K562 (cell line): ENCODE data around the gene CPLANE2. TPM values are rescaled to one million over a fixed set of nuclear protein-coding genes. Genes with fewer than 3 reads are reported as not detected.

Experiments used
- CBX1 ChIP-seq: sonication (generic); IDR thresholded peaks from 2 replicates; pipeline ENCODE4 v1.6.1; 2016; ENCODE audit warnings: antibody characterized with exemption, low read depth, mild to moderate bottlenecking
- HNRNPL ChIP-seq: fragments of 200-400 bp; formaldehyde crosslinking; IDR thresholded peaks from 2 replicates; pipeline ENCODE4 v1.6.1; 2017; ENCODE audit warnings: low read depth, mild to moderate bottlenecking, low read length
- KLF6 ChIP-seq: fragments of 250-450 bp; sonication (Bioruptor Pico); IDR thresholded peaks from 2 replicates; pipeline ENCODE4 v1.4.0; 2020; ENCODE audit warnings: mild to moderate bottlenecking, moderate library complexity, borderline replicate concordance
- MCM7 ChIP-seq, 2 experiments: fragments of 450-650 bp; IDR thresholded peaks; 2 replicates each; pipeline ENCODE4 v1.6.1; 2016 to 2018
- MEF2D ChIP-seq: conservative IDR thresholded peaks from 2 replicates; pipeline ENCODE4 v1.6.1; 2016; ENCODE audit warnings: low read depth, missing genetic modification characterization, missing compliant biosample characterization
- NCOA4 ChIP-seq: fragments of 450-650 bp; IDR thresholded peaks from 2 replicates; pipeline ENCODE4 v1.6.1; 2018; ENCODE audit warnings: mild to moderate bottlenecking; ENCODE audit not compliant: partially characterized antibody
- POLR2H ChIP-seq: IDR thresholded peaks from 2 replicates; pipeline ENCODE4 v1.6.1; 2016; ENCODE audit warnings: missing genetic modification characterization, low read depth, mild to moderate bottlenecking, control low read depth, missing compliant biosample characterization, moderate library complexity
- PPARD ChIP-seq: fragments of 250-450 bp; sonication (Bioruptor Pico); IDR thresholded peaks from 2 replicates; pipeline ENCODE4 v1.8.0; 2022; ENCODE audit warnings: inconsistent platforms, mild to moderate bottlenecking, moderate library complexity
- polyA plus RNA-seq, 8 experiments: library from polyadenylated mRNA; depleted of rRNA in 4 of 8; stranded (reverse) in 5 of 8; unstranded in 3 of 8; fragments of >200 nt; fragmentation: Nextera tagmentation in 2 of 8; fragmentation: Illumina TruSeq in 1 of 8; extraction: Ambion mirVana in 2 of 8; extraction: Trizol in 1 of 8; gene quantifications; 2 replicates each; pipeline versions ENCODE4 v1.2.1 to v1.2.3, GENCODE V29; 2011 to 2014; ENCODE audit warnings: inconsistent platforms in 1 of 8, missing spikeins in 1 of 8
- total RNA-seq, 7 experiments: library from RNA; depleted of rRNA in 6 of 7; stranded (reverse); fragments of >200 nt in 6 of 7; fragmentation: Illumina TruSeq in 2 of 7; extraction: Trizol in 2 of 7; gene quantifications; 2 replicates each; pipeline versions ENCODE4 v1.2.1 to v1.2.3, GENCODE V29; 2011 to 2021; ENCODE audit warnings: low replicate concordance in 1 of 7
- TF ChIP-seq, protein P1 (sequence below): sonication (generic); formaldehyde crosslinking; IDR thresholded peaks from 2 replicates; pipeline ENCODE4 v1.8.1; 2023; ENCODE audit warnings: missing genetic modification reagents, mild to moderate bottlenecking, borderline replicate concordance
- TF ChIP-seq, protein P2 (sequence below): fragments of 450-650 bp; conservative IDR thresholded peaks from 2 replicates; pipeline ENCODE4 v1.6.1; 2016; ENCODE audit warnings: missing genetic modification characterization, low read depth, mild to moderate bottlenecking, missing compliant biosample characterization, moderate library complexity
- TF ChIP-seq, protein P3 (sequence below): sonication (generic); formaldehyde crosslinking; IDR thresholded peaks from 2 replicates; pipeline ENCODE4 v1.8.0; 2022; ENCODE audit warnings: mild to moderate bottlenecking, missing genetic modification reagents

CPLANE2 gene
- total and polyA plus RNA-seq, 9 of the 15 experiments (the other 6 are each of a cell fraction or from before 2014, with no cell fraction given): 0.17 to 20.9 (median 8.1) TPM

DNA sequence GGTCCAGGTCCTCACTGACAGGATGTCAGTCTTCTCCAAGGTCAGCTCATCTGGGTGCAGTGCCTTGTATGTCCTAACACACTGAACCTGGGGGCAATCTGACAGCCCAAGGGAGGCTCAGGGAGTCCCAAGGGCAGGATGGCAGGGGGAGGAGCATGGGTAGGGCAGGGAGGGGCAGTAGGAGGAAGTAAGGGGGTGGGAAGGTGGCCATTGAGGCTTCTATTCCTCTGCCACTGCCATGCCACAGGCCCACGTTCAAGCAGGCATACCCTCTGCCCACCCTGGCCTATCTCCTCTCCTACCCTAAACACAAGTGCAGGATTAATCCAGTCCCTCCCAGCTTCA, 37.9 kb downstream of the CPLANE2 start (continued):
- TF ChIP-seq, protein P1, sequence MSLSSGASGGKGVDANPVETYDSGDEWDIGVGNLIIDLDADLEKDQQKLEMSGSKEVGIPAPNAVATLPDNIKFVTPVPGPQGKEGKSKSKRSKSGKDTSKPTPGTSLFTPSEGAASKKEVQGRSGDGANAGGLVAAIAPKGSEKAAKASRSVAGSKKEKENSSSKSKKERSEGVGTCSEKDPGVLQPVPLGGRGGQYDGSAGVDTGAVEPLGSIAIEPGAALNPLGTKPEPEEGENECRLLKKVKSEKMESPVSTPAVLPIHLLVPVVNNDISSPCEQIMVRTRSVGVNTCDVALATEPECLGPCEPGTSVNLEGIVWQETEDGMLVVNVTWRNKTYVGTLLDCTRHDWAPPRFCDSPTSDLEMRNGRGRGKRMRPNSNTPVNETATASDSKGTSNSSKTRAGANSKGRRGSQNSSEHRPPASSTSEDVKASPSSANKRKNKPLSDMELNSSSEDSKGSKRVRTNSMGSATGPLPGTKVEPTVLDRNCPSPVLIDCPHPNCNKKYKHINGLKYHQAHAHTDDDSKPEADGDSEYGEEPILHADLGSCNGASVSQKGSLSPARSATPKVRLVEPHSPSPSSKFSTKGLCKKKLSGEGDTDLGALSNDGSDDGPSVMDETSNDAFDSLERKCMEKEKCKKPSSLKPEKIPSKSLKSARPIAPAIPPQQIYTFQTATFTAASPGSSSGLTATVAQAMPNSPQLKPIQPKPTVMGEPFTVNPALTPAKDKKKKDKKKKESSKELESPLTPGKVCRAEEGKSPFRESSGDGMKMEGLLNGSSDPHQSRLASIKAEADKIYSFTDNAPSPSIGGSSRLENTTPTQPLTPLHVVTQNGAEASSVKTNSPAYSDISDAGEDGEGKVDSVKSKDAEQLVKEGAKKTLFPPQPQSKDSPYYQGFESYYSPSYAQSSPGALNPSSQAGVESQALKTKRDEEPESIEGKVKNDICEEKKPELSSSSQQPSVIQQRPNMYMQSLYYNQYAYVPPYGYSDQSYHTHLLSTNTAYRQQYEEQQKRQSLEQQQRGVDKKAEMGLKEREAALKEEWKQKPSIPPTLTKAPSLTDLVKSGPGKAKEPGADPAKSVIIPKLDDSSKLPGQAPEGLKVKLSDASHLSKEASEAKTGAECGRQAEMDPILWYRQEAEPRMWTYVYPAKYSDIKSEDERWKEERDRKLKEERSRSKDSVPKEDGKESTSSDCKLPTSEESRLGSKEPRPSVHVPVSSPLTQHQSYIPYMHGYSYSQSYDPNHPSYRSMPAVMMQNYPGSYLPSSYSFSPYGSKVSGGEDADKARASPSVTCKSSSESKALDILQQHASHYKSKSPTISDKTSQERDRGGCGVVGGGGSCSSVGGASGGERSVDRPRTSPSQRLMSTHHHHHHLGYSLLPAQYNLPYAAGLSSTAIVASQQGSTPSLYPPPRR (CRISPR knock-in tag): no peak
- TF ChIP-seq, protein P2, sequence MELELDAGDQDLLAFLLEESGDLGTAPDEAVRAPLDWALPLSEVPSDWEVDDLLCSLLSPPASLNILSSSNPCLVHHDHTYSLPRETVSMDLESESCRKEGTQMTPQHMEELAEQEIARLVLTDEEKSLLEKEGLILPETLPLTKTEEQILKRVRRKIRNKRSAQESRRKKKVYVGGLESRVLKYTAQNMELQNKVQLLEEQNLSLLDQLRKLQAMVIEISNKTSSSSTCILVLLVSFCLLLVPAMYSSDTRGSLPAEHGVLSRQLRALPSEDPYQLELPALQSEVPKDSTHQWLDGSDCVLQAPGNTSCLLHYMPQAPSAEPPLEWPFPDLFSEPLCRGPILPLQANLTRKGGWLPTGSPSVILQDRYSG (tag): no peak
- no peak for TF ChIP-seq NCOA4
- TF ChIP-seq, protein P3, sequence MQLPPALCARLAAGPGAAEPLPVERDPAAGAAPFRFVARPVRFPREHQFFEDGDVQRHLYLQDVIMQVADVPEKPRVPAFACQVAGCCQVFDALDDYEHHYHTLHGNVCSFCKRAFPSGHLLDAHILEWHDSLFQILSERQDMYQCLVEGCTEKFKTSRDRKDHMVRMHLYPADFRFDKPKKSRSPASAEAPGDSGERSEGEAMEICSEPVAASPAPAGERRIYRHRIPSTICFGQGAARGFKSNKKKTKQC (CRISPR knock-in tag): no peak
- no peak for TF ChIP-seq PPARD (CRISPR knock-in tag)
- no peak for TF ChIP-seq MCM7 (IDR thresholded peaks at IDR 0.05)
- TF ChIP-seq HNRNPL: no peak
- no peak for TF ChIP-seq MEF2D (tag)
- TF ChIP-seq POLR2H: no peak
- TF ChIP-seq CBX1: no peak
- TF ChIP-seq KLF6: no peak
